ENCODE results near the gene CERS5.
A peak's percentile ranks its signal among the peaks of the same experiment; 100 is the strongest.

The CERS5 gene

GRCh38 chr12:50166799-50167048, 445 bp downstream of the CERS5 start:
- peaks cover 3% of the 10 kb centered on the region; the same call in 1 of the 2 replicates for H3K36me3 ChIP-seq (ENCODE audit: low read depth)
- H3K4me3 ChIP-seq (ENCODE audit: severe bottlenecking) = peak overlapping the region; percentile 62
- H3K27me3 ChIP-seq (ENCODE audit: insufficient read depth, poor library complexity, severe bottlenecking) = no peaks in the 10 kb centered on the region
- H3K9me3 ChIP-seq (ENCODE audit: severe bottlenecking) = peaks cover 6% of the 10 kb centered on the region
- DNase-seq (ENCODE audit: low spot score) = no peak
- TF ChIP-seq, protein P1, sequence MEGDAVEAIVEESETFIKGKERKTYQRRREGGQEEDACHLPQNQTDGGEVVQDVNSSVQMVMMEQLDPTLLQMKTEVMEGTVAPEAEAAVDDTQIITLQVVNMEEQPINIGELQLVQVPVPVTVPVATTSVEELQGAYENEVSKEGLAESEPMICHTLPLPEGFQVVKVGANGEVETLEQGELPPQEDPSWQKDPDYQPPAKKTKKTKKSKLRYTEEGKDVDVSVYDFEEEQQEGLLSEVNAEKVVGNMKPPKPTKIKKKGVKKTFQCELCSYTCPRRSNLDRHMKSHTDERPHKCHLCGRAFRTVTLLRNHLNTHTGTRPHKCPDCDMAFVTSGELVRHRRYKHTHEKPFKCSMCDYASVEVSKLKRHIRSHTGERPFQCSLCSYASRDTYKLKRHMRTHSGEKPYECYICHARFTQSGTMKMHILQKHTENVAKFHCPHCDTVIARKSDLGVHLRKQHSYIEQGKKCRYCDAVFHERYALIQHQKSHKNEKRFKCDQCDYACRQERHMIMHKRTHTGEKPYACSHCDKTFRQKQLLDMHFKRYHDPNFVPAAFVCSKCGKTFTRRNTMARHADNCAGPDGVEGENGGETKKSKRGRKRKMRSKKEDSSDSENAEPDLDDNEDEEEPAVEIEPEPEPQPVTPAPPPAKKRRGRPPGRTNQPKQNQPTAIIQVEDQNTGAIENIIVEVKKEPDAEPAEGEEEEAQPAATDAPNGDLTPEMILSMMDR (IDR thresholded peaks at IDR 0.05; ENCODE audit: poor library complexity, severe bottlenecking) = no peak
- H3K4me1 ChIP-seq (ENCODE audit: insufficient read depth, poor library complexity, severe bottlenecking) = no peaks in the 10 kb centered on the region
- ATAC-seq (ENCODE audit: low read depth) = peak; percentile 17
- peak overlapping the region; percentile 52 for H3K27ac ChIP-seq (ENCODE audit: poor library complexity, severe bottlenecking)

- Histone ChIP-seq H3K4me3 (ENCODE audit: severe bottlenecking) (no peak overlapping the region), H3K36me3 (ENCODE audit: low read depth) (peaks cover 10% of the 10 kb centered on the region; the same call in 1 of the 2 replicates), H3K27me3 (ENCODE audit: insufficient read depth, poor library complexity, severe bottlenecking) (no peaks in the 10 kb centered on the region), H3K4me1 (ENCODE audit: insufficient read depth, poor library complexity, severe bottlenecking) (no peaks in the 10 kb centered on the region), H3K27ac (ENCODE audit: poor library complexity, severe bottlenecking) (no peak overlapping the region), H3K9me3 (ENCODE audit: severe bottlenecking) (peaks cover 6% of the 10 kb centered on the region)
- TF ChIP-seq, protein P1 (IDR thresholded peaks at IDR 0.05; ENCODE audit: poor library complexity, severe bottlenecking) = no peak
- DNase-seq (ENCODE audit: low spot score) = no peak
- ATAC-seq (ENCODE audit: low read depth) = no peak
Measured at GRCh38 chr12:50164963-50165362, 2.2 kb downstream of the CERS5 start.

GRCh38 chr12:50162230-50162629, 4.9 kb downstream of the CERS5 start:
- DNase-seq (ENCODE audit: low spot score) (no peak), ATAC-seq (ENCODE audit: low read depth) (no peak)
- Histone ChIP-seq H3K4me3 (ENCODE audit: severe bottlenecking) (no peak overlapping the region), H3K36me3 (ENCODE audit: low read depth) (peaks cover 26% of the 10 kb centered on the region), H3K9me3 (ENCODE audit: severe bottlenecking) (no peaks in the 10 kb centered on the region), H3K27me3 (ENCODE audit: insufficient read depth, poor library complexity, severe bottlenecking) (no peaks in the 10 kb centered on the region), H3K4me1 (ENCODE audit: insufficient read depth, poor library complexity, severe bottlenecking) (no peaks in the 10 kb centered on the region), H3K27ac (ENCODE audit: poor library complexity, severe bottlenecking) (no peak overlapping the region)
- TF ChIP-seq, protein P1 (IDR thresholded peaks at IDR 0.05; ENCODE audit: poor library complexity, severe bottlenecking) = no peak

DNA sequence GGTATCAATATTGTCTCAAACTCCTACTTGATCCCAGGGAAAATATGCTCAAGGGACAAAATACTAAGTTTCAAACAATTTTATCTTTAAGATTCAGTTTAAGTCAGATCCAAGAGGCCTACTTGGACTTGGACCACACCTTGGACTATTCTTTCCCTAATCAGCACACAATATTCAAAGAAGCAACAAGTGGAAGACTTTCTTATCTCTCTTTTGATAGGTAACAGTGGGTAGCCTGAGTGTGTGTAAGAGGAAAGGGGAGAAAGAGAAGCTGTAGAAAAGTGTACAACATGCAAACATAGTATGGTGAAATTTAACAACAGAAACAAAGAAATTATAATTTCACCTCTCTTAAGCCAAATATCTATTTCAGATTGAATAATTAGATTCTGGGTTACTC, 6.5 kb downstream of the CERS5 start:
- Histone ChIP-seq H3K27me3 (ENCODE audit: insufficient read depth, poor library complexity, severe bottlenecking) (no peaks in the 10 kb centered on the region), H3K36me3 (ENCODE audit: low read depth) (peaks cover 25% of the 10 kb centered on the region), H3K9me3 (ENCODE audit: severe bottlenecking) (no peaks in the 10 kb centered on the region), H3K27ac (ENCODE audit: poor library complexity, severe bottlenecking) (no peak overlapping the region), H3K4me3 (ENCODE audit: severe bottlenecking) (no peak overlapping the region), H3K4me1 (ENCODE audit: insufficient read depth, poor library complexity, severe bottlenecking) (no peaks in the 10 kb centered on the region)
- ATAC-seq (ENCODE audit: low read depth) (no peak), DNase-seq (ENCODE audit: low spot score) (no peak)
- TF ChIP-seq, protein P1 (IDR thresholded peaks at IDR 0.05; ENCODE audit: poor library complexity, severe bottlenecking) = no peak

GRCh38 chr12:50157259-50157658, 9.9 kb downstream of the CERS5 start:
- TF ChIP-seq, protein P1 (IDR thresholded peaks at IDR 0.05; ENCODE audit: poor library complexity, severe bottlenecking) = no peak
- H3K27me3 ChIP-seq (ENCODE audit: insufficient read depth, poor library complexity, severe bottlenecking) = no peaks in the 10 kb centered on the region

More at GRCh38 chr12:50157259-50157658, 9.9 kb downstream of the CERS5 start:
- Histone ChIP-seq H3K9me3 (ENCODE audit: severe bottlenecking) (no peaks in the 10 kb centered on the region), H3K27ac (ENCODE audit: poor library complexity, severe bottlenecking) (no peak overlapping the region), H3K4me1 (ENCODE audit: insufficient read depth, poor library complexity, severe bottlenecking) (no peaks in the 10 kb centered on the region), H3K36me3 (ENCODE audit: low read depth) (peaks cover 31% of the 10 kb centered on the region), H3K4me3 (ENCODE audit: severe bottlenecking) (no peak overlapping the region)
- ATAC-seq (ENCODE audit: low read depth) = no peak
- DNase-seq (ENCODE audit: low spot score) = no peak
